Mammary epithelial cell (primary cell): ENCODE data around the gene CACNA1D.

Experiments
- EZH2 ChIP-seq: IDR thresholded peaks from 2 replicates; pipeline ENCODE4 v1.6.1; 2012; ENCODE audit warnings: low read length, inconsistent platforms, borderline replicate concordance
- TF ChIP-seq, protein P1 (sequence below), 2 donors: IDR thresholded peaks in 1 of 2; conservative IDR thresholded peaks in 1 of 2; 2 replicates each; pipeline ENCODE4 v1.5.1; 2011 to 2012; ENCODE audit warnings: inconsistent platforms in 2 of 2, low read length in 2 of 2, mild to moderate bottlenecking in 2 of 2, control low read depth in 1 of 2, low read depth in 1 of 2; ENCODE audit not compliant: insufficient read depth in 1 of 2; ENCODE audit errors: extremely low read depth in 1 of 2

DNA sequence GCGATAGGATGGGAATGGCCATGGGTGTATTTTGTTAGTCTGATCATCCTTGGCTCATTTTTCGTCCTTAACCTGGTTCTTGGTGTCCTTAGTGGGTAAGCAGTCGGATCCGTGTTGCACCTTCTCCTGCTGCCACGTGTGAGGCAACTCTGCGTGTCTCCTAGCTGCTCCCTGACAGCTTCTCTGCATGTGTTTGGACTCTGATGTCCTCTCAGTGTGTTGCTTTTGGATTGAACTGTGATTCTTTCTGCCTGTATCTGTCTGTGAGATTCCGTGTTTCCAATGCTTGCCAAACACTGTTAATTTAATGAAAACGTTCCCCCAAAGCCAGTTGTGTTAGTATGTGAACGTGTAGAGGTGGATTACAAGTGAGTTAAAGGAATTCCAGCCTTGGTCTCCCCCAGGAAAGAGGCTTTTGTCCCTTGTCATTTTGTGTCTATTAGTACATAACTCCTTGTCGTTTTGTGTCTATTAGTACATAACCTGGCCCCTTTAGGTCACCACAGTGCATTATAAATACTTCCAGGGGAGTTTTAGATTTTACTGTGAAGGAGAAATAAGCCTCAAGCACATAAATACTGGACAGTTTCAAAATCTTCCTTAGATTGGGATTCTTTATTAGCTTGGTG is 179.4 kb downstream of the CACNA1D start:
- TF ChIP-seq, protein P1, sequence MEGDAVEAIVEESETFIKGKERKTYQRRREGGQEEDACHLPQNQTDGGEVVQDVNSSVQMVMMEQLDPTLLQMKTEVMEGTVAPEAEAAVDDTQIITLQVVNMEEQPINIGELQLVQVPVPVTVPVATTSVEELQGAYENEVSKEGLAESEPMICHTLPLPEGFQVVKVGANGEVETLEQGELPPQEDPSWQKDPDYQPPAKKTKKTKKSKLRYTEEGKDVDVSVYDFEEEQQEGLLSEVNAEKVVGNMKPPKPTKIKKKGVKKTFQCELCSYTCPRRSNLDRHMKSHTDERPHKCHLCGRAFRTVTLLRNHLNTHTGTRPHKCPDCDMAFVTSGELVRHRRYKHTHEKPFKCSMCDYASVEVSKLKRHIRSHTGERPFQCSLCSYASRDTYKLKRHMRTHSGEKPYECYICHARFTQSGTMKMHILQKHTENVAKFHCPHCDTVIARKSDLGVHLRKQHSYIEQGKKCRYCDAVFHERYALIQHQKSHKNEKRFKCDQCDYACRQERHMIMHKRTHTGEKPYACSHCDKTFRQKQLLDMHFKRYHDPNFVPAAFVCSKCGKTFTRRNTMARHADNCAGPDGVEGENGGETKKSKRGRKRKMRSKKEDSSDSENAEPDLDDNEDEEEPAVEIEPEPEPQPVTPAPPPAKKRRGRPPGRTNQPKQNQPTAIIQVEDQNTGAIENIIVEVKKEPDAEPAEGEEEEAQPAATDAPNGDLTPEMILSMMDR (conservative IDR thresholded peaks at IDR 0.05 in 1 of 2, IDR thresholded peaks at IDR 0.05 in 1 of 2; ENCODE audit: extremely low read depth in 1 of 2, insufficient read depth in 1 of 2, low read depth in 1 of 2, low read length in 2 of 2) = no peak
- TF ChIP-seq EZH2 = no peak
